HepG2 (cell line): ENCODE data around the gene GNB1. TPM values are rescaled to one million over a fixed set of nuclear protein-coding genes. Genes with fewer than 3 reads are reported as not detected.

Source experiments
- ATAC-seq: fragments of 200-7000 bp; cut with Tn5 transposase; 3 replicates; pipeline ENCODE4 v1.9.1; 2020; ENCODE audit warnings: mild to moderate bottlenecking, moderate library complexity
- BruUV-seq: library from RNA; stranded (reverse); fragments of 400-500 nt; replicated peaks from 2 replicates; lab custom pipeline; 2021; lab: Mats Ljungman, UMichigan
- CTCF ChIA-PET: fragments of 300-600 bp; formaldehyde crosslinking; extraction: SDS; loops from one replicate; lab custom pipeline; 2021; ENCODE audit warnings: low total read pairs, inconsistent platforms, low intra/inter-chr PET ratio; lab: Yijun Ruan, JAX
- POLR2A ChIA-PET: fragments of 350-600 bp; sonication (Branson Sonifier 250); formaldehyde crosslinking; loops from one replicate; lab custom pipeline; 2020; ENCODE audit warnings: antibody characterized with exemption, inconsistent platforms; lab: Yijun Ruan, JAX
- DNase-seq: peaks from one replicate; pipeline ENCODE4 v3.0.0-alpha.2; 2015; ENCODE audit warnings: low spot score
- FAIRE-seq: peaks from 3 replicates; lab custom pipeline; 2011; peaks lifted over from hg19 to GRCh38; lab: Jason Lieb, UNC
- H2AFZ ChIP-seq: one replicate; pipeline ENCODE4 v1.6.1; 2011; ENCODE audit warnings: low read length, inconsistent platforms
- H3K27ac ChIP-seq: fragments of 300-600 bp; 3 replicates; pipeline ENCODE4 v1.8.0; 2011; ENCODE audit warnings: mixed run types, mild to moderate bottlenecking, mixed read lengths, low read length, inconsistent platforms; ENCODE audit not compliant: insufficient read depth; ENCODE audit errors: extremely low read length
- H3K27me3 ChIP-seq, 2 experiments: fragments of 200-600 bp in 1 of 2; 2 replicates in 1 of 2; 3 replicates in 1 of 2; pipeline versions ENCODE4 v1.6.0 to v1.8.0; 2011; ENCODE audit warnings: low read length in 2 of 2, mild to moderate bottlenecking in 2 of 2, moderate library complexity in 2 of 2, inconsistent platforms in 1 of 2; ENCODE audit not compliant: insufficient read depth in 2 of 2, control insufficient read depth in 1 of 2
- H3K36me3 ChIP-seq, 2 experiments: fragments of 200-600 bp in 1 of 2; replicated peaks in 1 of 2; 2 replicates in 1 of 2; 3 replicates in 1 of 2; pipeline versions ENCODE4 v1.5.1 to v1.8.0; 2011; ENCODE audit warnings: low read length in 2 of 2, inconsistent platforms in 1 of 2; ENCODE audit not compliant: insufficient read depth in 2 of 2, control insufficient read depth in 1 of 2
- H3K4me1 ChIP-seq: 2 replicates; pipeline ENCODE4 v1.5.1; 2012; ENCODE audit warnings: low read length, inconsistent platforms; ENCODE audit not compliant: insufficient read depth
- H3K4me2 ChIP-seq: 2 replicates; pipeline ENCODE4 v1.6.0; 2011; ENCODE audit warnings: low read depth, low read length, inconsistent platforms
- H3K4me3 ChIP-seq, 3 experiments: fragments of 200-600 bp in 1 of 3; sonication (generic), shearing (Covaris generic) in 1 of 3; replicated peaks in 1 of 3; 2 replicates each; pipeline ENCODE4 v1.5.1; 2011 to 2016; ENCODE audit warnings: low read length in 3 of 3, inconsistent platforms in 2 of 3, low read depth in 2 of 3, mild to moderate bottlenecking in 2 of 3, control low read depth in 1 of 3, mixed read lengths in 1 of 3; ENCODE audit not compliant: insufficient read depth in 1 of 3
- H3K79me2 ChIP-seq: one replicate; pipeline ENCODE4 v1.6.1; 2011; ENCODE audit warnings: low read length, inconsistent platforms; ENCODE audit not compliant: insufficient read depth
- H3K9ac ChIP-seq: 2 replicates; pipeline ENCODE4 v1.6.0; 2011; ENCODE audit warnings: mild to moderate bottlenecking, low read depth, low read length, inconsistent platforms; ENCODE audit not compliant: insufficient read depth
- H3K9me3 ChIP-seq: 2 replicates; pipeline ENCODE4 v1.5.1; 2012; ENCODE audit warnings: mild to moderate bottlenecking, low read length
- H4K20me1 ChIP-seq: 2 replicates; pipeline ENCODE4 v1.6.0; 2011; ENCODE audit warnings: inconsistent platforms, mild to moderate bottlenecking, low read length, moderate library complexity; ENCODE audit not compliant: insufficient read depth
- AHR ChIP-seq: IDR thresholded peaks from 2 replicates; pipeline ENCODE4 v1.6.1; 2018; ENCODE audit warnings: missing genetic modification reagents, missing compliant biosample characterization
- ARID2 ChIP-seq: sonication (generic); formaldehyde crosslinking; IDR thresholded peaks from 2 replicates; pipeline ENCODE4 v1.8.1; 2022; ENCODE audit warnings: mild to moderate bottlenecking, missing genetic modification reagents, borderline replicate concordance
- HDAC2 ChIP-seq: sonication (generic); formaldehyde crosslinking; IDR thresholded peaks from 2 replicates; pipeline ENCODE4 v1.4.0; 2020; ENCODE audit warnings: missing genetic modification reagents
- MNT ChIP-seq: fragments of 450-650 bp; IDR thresholded peaks from 2 replicates; pipeline ENCODE4 v1.6.1; 2016
- MXI1 ChIP-seq: IDR thresholded peaks from 3 replicates; pipeline ENCODE4 v1.6.1; 2012; ENCODE audit warnings: low read depth, low read length, inconsistent platforms, borderline replicate concordance
- NFIB ChIP-seq: sonication (generic); formaldehyde crosslinking; IDR thresholded peaks from 2 replicates; pipeline ENCODE4 v1.9.0; 2021; ENCODE audit warnings: missing genetic modification reagents, mild to moderate bottlenecking, borderline replicate concordance
- RELA ChIP-seq: sonication (generic); formaldehyde crosslinking; IDR thresholded peaks from 2 replicates; pipeline ENCODE4 v1.4.0; 2020; ENCODE audit warnings: missing genetic modification reagents
- TBL1XR1 ChIP-seq: fragments of 150-350 bp; IDR thresholded peaks from 2 replicates; pipeline ENCODE4 v1.6.1; 2014; ENCODE audit warnings: borderline replicate concordance, low read length; ENCODE audit not compliant: partially characterized antibody
- ZBTB7A ChIP-seq: sonication (generic); formaldehyde crosslinking; IDR thresholded peaks from 2 replicates; pipeline ENCODE4 v1.8.0; 2022; ENCODE audit warnings: mild to moderate bottlenecking, missing genetic modification reagents
- ZMYM2 ChIP-seq: sonication (generic); formaldehyde crosslinking; IDR thresholded peaks from 2 replicates; pipeline ENCODE4 v1.8.0; 2022; ENCODE audit warnings: mild to moderate bottlenecking, missing genetic modification reagents
- ZNF501 ChIP-seq: sonication (generic); formaldehyde crosslinking; IDR thresholded peaks from 2 replicates; pipeline ENCODE4 v1.5.1; 2020; ENCODE audit warnings: mild to moderate bottlenecking, moderate library complexity, missing genetic modification reagents
- WGBS: methylation state at CpG from one replicate; pipeline ENCODE4 v1.1.6; 2017; ENCODE audit warnings: low lambda C conversion rate; 5-methylcytosine and 5-hydroxymethylcytosine counted together
- in situ Hi-C: cut with HindIII; loops from 2 replicates; pipeline ENCODE4 v1.10.0; 2017; ENCODE audit warnings: low pct_unique_long_range_greater_than_20kb; ENCODE audit not compliant: extremely low pct_ligation_motif_present
- intact Hi-C: fragments of 100-400 bp; cut with micrococcal nuclease; formaldehyde crosslinking; loops from one replicate; pipeline ENCODE4 v1.10.0; 2022; ENCODE audit not compliant: unreplicated experiment
- polyA plus RNA-seq, 8 experiments: library from polyadenylated mRNA; depleted of rRNA in 3 of 8; stranded (reverse) in 7 of 8; unstranded in 1 of 8; fragments of >200 nt; fragmentation: Illumina TruSeq in 4 of 8; extraction: Trizol in 4 of 8; gene quantifications; 2 replicates each; pipeline versions ENCODE4 v1.2.1 to v1.2.3, GENCODE V29; 2011 to 2016; ENCODE audit warnings: low read depth in 4 of 8, missing spikeins in 1 of 8, mixed read lengths in 1 of 8; ENCODE audit not compliant: insufficient read depth in 1 of 8
- total RNA-seq, 5 experiments: library from RNA; depleted of rRNA; stranded (reverse); fragments of >200 nt; fragmentation: Illumina TruSeq; extraction: Trizol; gene quantifications; 2 replicates each; pipeline ENCODE4 v1.2.3, GENCODE V29; 2016; ENCODE audit warnings: low read depth in 1 of 5
- TF ChIP-seq, protein P1 (sequence below): sonication (generic); formaldehyde crosslinking; IDR thresholded peaks from 2 replicates; pipeline ENCODE4 v1.5.1; 2020; ENCODE audit warnings: mild to moderate bottlenecking, missing genetic modification reagents, moderate library complexity

GNB1 gene
- total and polyA plus RNA-seq, 2 of the 13 experiments (the other 11 are each of a cell fraction or from before 2014, with no cell fraction given) = 66.2 to 327 TPM

GRCh38 chr1:1898246-1898933 is 7.5 kb upstream of the GNB1 start:
- no peak for FAIRE-seq
- no peak overlapping the region for H2AFZ ChIP-seq

More at GRCh38 chr1:1898246-1898933, 7.5 kb upstream of the GNB1 start:
- BruUV-seq = no TSS peak
- Histone ChIP-seq H3K27me3 (no peaks in the 10 kb centered on the region; a peak in 1 of 5 replicates), H3K4me1 (peaks cover 77% of the 10 kb centered on the region), H3K9me3 (no peaks in the 10 kb centered on the region), H4K20me1 (no peaks in the 10 kb centered on the region), H3K36me3 (no peaks in the 10 kb centered on the region), H3K9ac (no peak overlapping the region), H3K27ac (no peak overlapping the region), H3K4me3 (no peak overlapping the region), H3K4me2 (peak overlapping the region; percentile 73; the same call in 1 of the 2 replicates), H3K79me2 (no peaks in the 10 kb centered on the region)
- TF ChIP-seq AHR (CRISPR knock-in tag) = no peak
- TF ChIP-seq ZBTB7A (CRISPR knock-in tag) = 0 out of 2 replicates have a peak, but pooled peaks have one; percentile 52
- no peak for TF ChIP-seq HDAC2 (CRISPR knock-in tag)
- peak; percentile 63; the same call in 2 of the 3 replicates for TF ChIP-seq MXI1
- TF ChIP-seq, protein P1, sequence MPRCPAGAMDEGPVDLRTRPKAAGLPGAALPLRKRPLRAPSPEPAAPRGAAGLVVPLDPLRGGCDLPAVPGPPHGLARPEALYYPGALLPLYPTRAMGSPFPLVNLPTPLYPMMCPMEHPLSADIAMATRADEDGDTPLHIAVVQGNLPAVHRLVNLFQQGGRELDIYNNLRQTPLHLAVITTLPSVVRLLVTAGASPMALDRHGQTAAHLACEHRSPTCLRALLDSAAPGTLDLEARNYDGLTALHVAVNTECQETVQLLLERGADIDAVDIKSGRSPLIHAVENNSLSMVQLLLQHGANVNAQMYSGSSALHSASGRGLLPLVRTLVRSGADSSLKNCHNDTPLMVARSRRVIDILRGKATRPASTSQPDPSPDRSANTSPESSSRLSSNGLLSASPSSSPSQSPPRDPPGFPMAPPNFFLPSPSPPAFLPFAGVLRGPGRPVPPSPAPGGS (CRISPR knock-in tag) = no peak
- no peak for TF ChIP-seq ARID2 (CRISPR knock-in tag)
- TF ChIP-seq RELA (CRISPR knock-in tag) = no peak
- no peak for TF ChIP-seq ZNF501 (CRISPR knock-in tag)
- peak; percentile 51 for TF ChIP-seq MNT
- peak; percentile 51 for TF ChIP-seq ZMYM2 (CRISPR knock-in tag)
- peak; percentile 88; the same call in 1 of the 2 replicates for TF ChIP-seq NFIB (CRISPR knock-in tag)
- peak; percentile 9 for TF ChIP-seq TBL1XR1
- ATAC-seq (no peak), DNase-seq (no peak)
- 50% methylated on average over 4 of the region's 6 CpGs for WGBS
- in situ Hi-C loops = no loop called here
- POLR2A ChIA-PET = interaction anchor here (0.8 kb wide), 1 partner anchor 11 kb away, joined by 3 read pairs; no protein-coding TSS in a partner anchor
- intact Hi-C loops = no loop called here
- CTCF ChIA-PET = interaction anchor here (1.3 kb wide), 1 partner anchor 11 kb away, joined by 3 read pairs; no protein-coding TSS in a partner anchor
